Astrocyte (in vitro differentiated cells and primary cell): ENCODE results near the gene LHFPL2. TPM values are rescaled to one million over a fixed set of nuclear protein-coding genes. Genes with fewer than 3 reads are reported as not detected.
A peak's percentile ranks its signal among the peaks of the same experiment; 100 is the strongest.
"Not testable (repeated sequence)": the region's sequence is repeated elsewhere in the genome, so short reads cannot be mapped to it uniquely, and the experiment has no call there.

Experiments
- DNase-seq: peaks from one replicate; pipeline ENCODE4 v3.0.0-alpha.2; 2010; ENCODE audit warnings: low read depth
- FAIRE-seq: peaks from 2 replicates; lab custom pipeline; 2011; peaks lifted over from hg19 to GRCh38; lab: Jason Lieb, UNC
- H2AFZ ChIP-seq: 2 replicates; pipeline ENCODE4 v1.6.0; 2012; ENCODE audit warnings: low read depth, low read length, inconsistent platforms
- H3K27ac ChIP-seq: 2 replicates; pipeline ENCODE4 v1.5.1; 2011; ENCODE audit warnings: low read depth, low read length, inconsistent platforms
- H3K27me3 ChIP-seq: 2 replicates; pipeline ENCODE4 v1.6.0; 2011; ENCODE audit warnings: low read length, inconsistent platforms; ENCODE audit not compliant: insufficient read depth
- H3K36me3 ChIP-seq: 2 replicates; pipeline ENCODE4 v1.5.1; 2011; ENCODE audit warnings: low read length, inconsistent platforms; ENCODE audit not compliant: insufficient read depth
- H3K4me1 ChIP-seq: 2 replicates; pipeline ENCODE4 v1.5.1; 2011; ENCODE audit warnings: low read length, inconsistent platforms; ENCODE audit not compliant: insufficient read depth
- H3K4me2 ChIP-seq: 2 replicates; pipeline ENCODE4 v1.6.0; 2012; ENCODE audit warnings: low read length, inconsistent platforms
- H3K4me3 ChIP-seq: 2 replicates; pipeline ENCODE4 v1.5.1; 2011; ENCODE audit warnings: low read depth, mild to moderate bottlenecking, low read length, inconsistent platforms; ENCODE audit not compliant: insufficient read depth
- H3K79me2 ChIP-seq: 2 replicates; pipeline ENCODE4 v1.6.0; 2012; ENCODE audit warnings: mild to moderate bottlenecking, low read length, inconsistent platforms; ENCODE audit not compliant: insufficient read depth
- H3K9ac ChIP-seq: 2 replicates; pipeline ENCODE4 v1.6.0; 2012; ENCODE audit warnings: mild to moderate bottlenecking, low read length, inconsistent platforms
- H3K9me3 ChIP-seq: 2 replicates; pipeline ENCODE4 v1.5.1; 2012; ENCODE audit warnings: low read depth, mild to moderate bottlenecking, low read length, inconsistent platforms; ENCODE audit not compliant: insufficient read depth
- H4K20me1 ChIP-seq: 2 replicates; pipeline ENCODE4 v1.6.0; 2012; ENCODE audit warnings: low read length, inconsistent platforms; ENCODE audit not compliant: insufficient read depth
- H3K27ac Mint-ChIP-seq: one replicate; pipeline ENCODE4 v1.8.0; 2021; ENCODE audit warnings: mild to moderate bottlenecking, mixed read lengths; ENCODE audit not compliant: unreplicated experiment
- H3K27me3 Mint-ChIP-seq: one replicate; pipeline ENCODE4 v1.8.0; 2021; ENCODE audit warnings: low read depth, mixed read lengths; ENCODE audit not compliant: unreplicated experiment
- H3K36me3 Mint-ChIP-seq: one replicate; pipeline ENCODE4 v1.8.0; 2021; ENCODE audit warnings: low read depth, mixed read lengths; ENCODE audit not compliant: unreplicated experiment
- H3K4me1 Mint-ChIP-seq: one replicate; pipeline ENCODE4 v1.8.0; 2021; ENCODE audit warnings: low read depth, mixed read lengths; ENCODE audit not compliant: unreplicated experiment
- H3K4me3 Mint-ChIP-seq: one replicate; pipeline ENCODE4 v1.8.0; 2021; ENCODE audit warnings: mild to moderate bottlenecking, moderate library complexity, mixed read lengths; ENCODE audit not compliant: unreplicated experiment
- H3K9me3 Mint-ChIP-seq: one replicate; pipeline ENCODE4 v1.8.0; 2021; ENCODE audit warnings: mild to moderate bottlenecking, mixed read lengths; ENCODE audit not compliant: unreplicated experiment
- CTCF ChIP-seq: IDR thresholded peaks from 2 replicates; pipeline ENCODE4 v1.5.1; 2011; ENCODE audit warnings: low read depth, mild to moderate bottlenecking, inconsistent platforms, low read length, moderate library complexity; ENCODE audit not compliant: insufficient read depth
- EZH2 ChIP-seq: IDR thresholded peaks from 2 replicates; pipeline ENCODE4 v1.6.1; 2012; ENCODE audit warnings: mild to moderate bottlenecking, low read length, inconsistent platforms; ENCODE audit not compliant: insufficient read depth
- total RNA-seq: library from RNA; stranded (reverse); gene quantifications from 2 replicates; pipeline ENCODE4 v1.2.1, GENCODE V29; 2021

Gene LHFPL2
- total RNA-seq, 1 donor from 2014 or later, result 17.0 TPM

- TF ChIP-seq CTCF (no peak), EZH2 (no peak)
- H3K4me1 Mint-ChIP-seq, result peaks cover 26% of the 10 kb centered on the region
Observed at GRCh38 chr5:78621291-78621738, 27.3 kb downstream of the LHFPL2 start.

GRCh38 chr5:78620119-78620518, 28.5 kb downstream of the LHFPL2 start:
- H3K4me3 Mint-ChIP-seq, H3K9me3 Mint-ChIP-seq, H3K4me2 ChIP-seq, H3K9ac ChIP-seq, H2AFZ ChIP-seq, H3K27ac ChIP-seq, DNase-seq, H3K27me3 ChIP-seq, H3K27me3 Mint-ChIP-seq, H3K4me1 ChIP-seq, FAIRE-seq, H3K4me3 ChIP-seq, H3K9me3 ChIP-seq, H3K36me3 ChIP-seq: not testable (repeated sequence)
- H3K79me2 ChIP-seq, result peaks cover 32% of the 10 kb centered on the region
- Mint-ChIP-seq H3K36me3 (peaks cover 29% of the 10 kb centered on the region), H3K27ac (peak overlapping the region; percentile 2), H3K4me1 (peaks cover 27% of the 10 kb centered on the region)
- H4K20me1 ChIP-seq, result peaks cover 23% of the 10 kb centered on the region

More at GRCh38 chr5:78621291-78621738, 27.3 kb downstream of the LHFPL2 start:
- Histone ChIP-seq H3K4me3 (no peak overlapping the region), H3K4me2 (no peak overlapping the region), H3K79me2 (peaks cover 44% of the 10 kb centered on the region), H3K36me3 (peaks cover 7% of the 10 kb centered on the region), H3K9me3 (peaks cover 4% of the 10 kb centered on the region), H3K27me3 (no peaks in the 10 kb centered on the region), H3K9ac (no peak overlapping the region), H3K4me1 (no peaks in the 10 kb centered on the region), H4K20me1 (peaks cover 27% of the 10 kb centered on the region), H3K27ac (no peak overlapping the region), H2AFZ (no peak overlapping the region)
- FAIRE-seq (no peak), DNase-seq (peak; percentile 35)
- Mint-ChIP-seq H3K27me3 (no peaks in the 10 kb centered on the region), H3K4me3 (peak overlapping the region; percentile 47), H3K9me3 (peaks cover 2% of the 10 kb centered on the region), H3K27ac (no peak overlapping the region), H3K36me3 (peaks cover 22% of the 10 kb centered on the region)

- H3K4me3 ChIP-seq, result no peak overlapping the region
- peaks cover 12% of the 10 kb centered on the region for H4K20me1 ChIP-seq
- H3K79me2 ChIP-seq, result peaks cover 26% of the 10 kb centered on the region
- peaks cover 4% of the 10 kb centered on the region for H3K9me3 ChIP-seq
- H3K27ac ChIP-seq, result no peak overlapping the region
- peaks cover 4% of the 10 kb centered on the region for H3K36me3 ChIP-seq
- H3K27me3 ChIP-seq, result no peaks in the 10 kb centered on the region
- no peak overlapping the region for H3K4me2 ChIP-seq
- DNase-seq, result no peak
- peaks cover 21% of the 10 kb centered on the region for H3K4me1 Mint-ChIP-seq
- TF ChIP-seq CTCF (no peak), EZH2 (no peak)
- H3K9me3 Mint-ChIP-seq, result peaks cover 2% of the 10 kb centered on the region
- H3K9ac ChIP-seq, result no peak overlapping the region
- H3K4me3 Mint-ChIP-seq, result no peak overlapping the region
- peaks cover 30% of the 10 kb centered on the region for H3K36me3 Mint-ChIP-seq
- H3K4me1 ChIP-seq, result peaks cover 6% of the 10 kb centered on the region
- FAIRE-seq, result no peak
- no peaks in the 10 kb centered on the region for H3K27me3 Mint-ChIP-seq
- H3K27ac Mint-ChIP-seq, result no peak overlapping the region
- no peak overlapping the region for H2AFZ ChIP-seq
Observed at GRCh38 chr5:78618303-78618702, 30.3 kb downstream of the LHFPL2 start.
